ENCODE data around the gene PCBP3.

- TF ChIP-seq GATA2 (IDR thresholded peaks at IDR 0.05; ENCODE audit: low read depth, low read length) (no peak), GATA3 (IDR thresholded peaks at IDR 0.05; ENCODE audit: low read depth, low read length) (no peak)
Measured at GRCh38 chr21:45919593-45919992, 276.1 kb downstream of the PCBP3 start.
